MCF 10A (cell line): ENCODE data around the gene ARHGEF10L. TPM values are rescaled to one million over a fixed set of nuclear protein-coding genes. Genes with fewer than 3 reads are reported as not detected.
A peak's percentile ranks its signal among the peaks of the same experiment; 100 is the strongest.

Experiments
- BruUV-seq: library from RNA; stranded (reverse); fragments of 400-500 nt; replicated peaks from 2 replicates; lab custom pipeline; 2021; lab: Mats Ljungman, UMichigan
- CTCF ChIA-PET: fragments of 300-600 bp; sonication (Branson Sonifier 250); formaldehyde crosslinking; extraction: SDS; loops from one replicate; lab custom pipeline; 2021; ENCODE audit warnings: antibody characterized with exemption, inconsistent platforms; lab: Yijun Ruan, JAX
- POLR2A ChIA-PET: fragments of 300-600, 350-650 bp; sonication (Branson Sonifier 250); formaldehyde crosslinking; extraction: SDS; loops from one replicate; lab custom pipeline; 2020; ENCODE audit warnings: antibody characterized with exemption, inconsistent platforms; lab: Yijun Ruan, JAX
- DNase-seq: peaks from one replicate; pipeline ENCODE4 v3.0.0-alpha.2; 2018; ENCODE audit not compliant: unreplicated experiment
- H3K27ac Mint-ChIP-seq: one replicate; pipeline ENCODE4 v1.8.0; 2022; ENCODE audit warnings: mild to moderate bottlenecking, low read depth, mixed read lengths; ENCODE audit not compliant: unreplicated experiment
- H3K27me3 Mint-ChIP-seq: one replicate; pipeline ENCODE4 v1.8.0; 2022; ENCODE audit warnings: mixed read lengths; ENCODE audit not compliant: insufficient read depth, unreplicated experiment
- H3K36me3 Mint-ChIP-seq: one replicate; pipeline ENCODE4 v1.8.0; 2022; ENCODE audit warnings: mild to moderate bottlenecking, moderate library complexity, mixed read lengths; ENCODE audit not compliant: insufficient read depth, unreplicated experiment
- H3K4me1 Mint-ChIP-seq: one replicate; pipeline ENCODE4 v1.8.0; 2022; ENCODE audit warnings: mixed read lengths; ENCODE audit not compliant: insufficient read depth, unreplicated experiment
- H3K4me3 Mint-ChIP-seq: one replicate; pipeline ENCODE4 v1.8.0; 2022; ENCODE audit warnings: mild to moderate bottlenecking, moderate library complexity, mixed read lengths; ENCODE audit not compliant: unreplicated experiment
- H3K9me3 Mint-ChIP-seq: one replicate; pipeline ENCODE4 v1.8.0; 2022; ENCODE audit warnings: mixed read lengths; ENCODE audit not compliant: unreplicated experiment
- CTCF ChIP-seq: fragments of 200-600 bp; IDR thresholded peaks from one replicate; pipeline ENCODE4 v1.8.0; 2022; ENCODE audit warnings: antibody characterized with exemption, mild to moderate bottlenecking; ENCODE audit not compliant: unreplicated experiment
- intact Hi-C: fragments of 100-400 bp; cut with micrococcal nuclease; formaldehyde crosslinking; loops from 2 replicates; pipeline ENCODE4 v1.14.1; 2022
- total RNA-seq: library from RNA; stranded (reverse); gene quantifications from 2 replicates; pipeline ENCODE4 v1.2.3, GENCODE V29; 2022

ARHGEF10L gene
- total RNA-seq, 1 experiment from 2014 or later, result 5.0 TPM

GRCh38 chr1:17577907-17578297 lies 38.4 kb downstream of the ARHGEF10L start:
- POLR2A ChIA-PET, result interaction anchor here (1.3 to 2.1 kb wide), 2 partner anchors 9 to 10 kb away, joined by 3 to 4 read pairs; no protein-coding TSS in a partner anchor
- CTCF ChIA-PET, result no interaction called here
- Mint-ChIP-seq H3K9me3 (no peaks in the 10 kb centered on the region), H3K36me3 (peaks cover 5% of the 10 kb centered on the region), H3K4me1 (peaks cover 26% of the 10 kb centered on the region), H3K27ac (no peak overlapping the region), H3K27me3 (no peaks in the 10 kb centered on the region), H3K4me3 (no peak overlapping the region)
- no peak for DNase-seq
- BruUV-seq, result no TSS peak
- no peak for TF ChIP-seq CTCF
- intact Hi-C loops, result no loop called here

- TF ChIP-seq CTCF, result no peak
- no TSS peak for BruUV-seq
- H3K27me3 Mint-ChIP-seq, result no peaks in the 10 kb centered on the region
- H3K9me3 Mint-ChIP-seq, result no peaks in the 10 kb centered on the region
- peaks cover 5% of the 10 kb centered on the region for H3K36me3 Mint-ChIP-seq
- CTCF ChIA-PET, result interaction anchor here (0.6 kb wide), 1 partner anchor 34 kb away, joined by 3 read pairs; no protein-coding TSS in a partner anchor
- DNase-seq, result no peak
- POLR2A ChIA-PET, result interaction anchor here (0.6 kb wide), 1 partner anchor 333 kb away, joined by 6 read pairs; no protein-coding TSS in a partner anchor
- H3K4me1 Mint-ChIP-seq, result peaks cover 25% of the 10 kb centered on the region
- no peak overlapping the region for H3K27ac Mint-ChIP-seq
- intact Hi-C loops, result no loop called here
- no peak overlapping the region for H3K4me3 Mint-ChIP-seq
Observed at GRCh38 chr1:17579951-17580939, 40.7 kb downstream of the ARHGEF10L start.

DNA sequence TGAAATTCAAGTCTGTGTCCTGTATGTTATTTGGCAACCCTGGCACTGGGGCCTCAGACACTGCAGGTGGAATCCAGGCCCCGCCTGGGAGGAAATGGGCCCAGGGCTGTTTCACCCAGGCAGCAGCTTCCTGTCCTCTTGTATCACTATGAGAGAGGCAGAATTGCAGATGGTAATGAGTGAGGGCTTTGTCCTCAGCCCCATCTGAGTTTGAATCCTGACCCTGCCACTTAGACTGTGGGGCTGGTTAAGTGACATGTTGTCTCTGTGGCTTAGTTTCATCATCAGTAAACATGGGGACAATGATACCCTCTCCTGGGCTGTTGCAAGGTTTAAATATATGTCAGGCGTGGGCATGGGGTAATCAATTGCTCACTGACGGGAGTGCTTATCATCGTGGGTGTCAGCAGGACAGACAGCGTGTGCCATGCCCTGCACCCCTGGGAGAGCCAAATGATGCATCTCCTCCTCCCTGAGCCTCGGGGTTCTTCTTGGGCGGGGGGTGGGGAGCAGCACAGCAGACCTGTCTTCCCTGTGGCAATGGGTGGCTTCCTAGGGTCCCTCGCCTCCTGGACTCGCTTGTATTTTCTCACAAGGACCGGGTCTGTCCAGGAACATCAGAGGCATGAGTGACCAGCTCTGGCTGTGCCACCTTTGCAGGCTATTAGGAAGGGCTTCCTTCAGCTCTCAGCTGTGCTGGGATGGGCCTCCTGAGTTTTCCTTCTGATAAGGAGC lies 42.1 kb downstream of the ARHGEF10L start:
- CTCF ChIA-PET, result interaction anchor here (0.9 to 1.5 kb wide), 2 partner anchors 9 to 12 kb away, joined by 3 to 7 read pairs; no protein-coding TSS in a partner anchor

More for the DNA sequence above, 42.1 kb downstream of the ARHGEF10L start:
- no peaks in the 10 kb centered on the region for H3K27me3 Mint-ChIP-seq
- BruUV-seq, result no TSS peak
- H3K9me3 Mint-ChIP-seq, result no peaks in the 10 kb centered on the region
- peaks cover 5% of the 10 kb centered on the region for H3K36me3 Mint-ChIP-seq
- no peak overlapping the region for H3K4me3 Mint-ChIP-seq
- H3K27ac Mint-ChIP-seq, result peak overlapping the region; percentile 57
- no peak for TF ChIP-seq CTCF
- intact Hi-C loops, result no loop called here
- DNase-seq, result no peak
- H3K4me1 Mint-ChIP-seq, result peaks cover 31% of the 10 kb centered on the region
- POLR2A ChIA-PET, result interaction anchor here (1.2 kb wide), 1 partner anchor 22 kb away, joined by 3 read pairs; no protein-coding TSS in a partner anchor
